Hepatocyte (in vitro differentiated cells): Measurements from ENCODE around the gene TCF23.
"Not testable (repeated sequence)": the region's sequence is repeated elsewhere in the genome, so short reads cannot be mapped to it uniquely, and the experiment has no call there.

Experiments
- CTCF ChIP-seq: fragments of 200-600 bp; sonication (generic); IDR thresholded peaks from 2 replicates; pipeline ENCODE4 v1.5.1; 2016; ENCODE audit warnings: antibody characterized with exemption, mild to moderate bottlenecking; ENCODE audit not compliant: poor library complexity
- EZH2 ChIP-seq: fragments of 200-600 bp; sonication (generic); IDR thresholded peaks from 2 replicates; pipeline ENCODE4 v1.6.1; 2016; ENCODE audit warnings: antibody characterized with exemption, mild to moderate bottlenecking, borderline replicate concordance
- EZH2phosphoT487 ChIP-seq: fragments of 200-600 bp; sonication (generic); IDR thresholded peaks from one replicate; pipeline ENCODE4 v1.6.1; 2018; ENCODE audit warnings: antibody characterized with exemption, mild to moderate bottlenecking, low read depth, moderate library complexity; ENCODE audit not compliant: unreplicated experiment, severe bottlenecking

- TF ChIP-seq CTCF, EZH2phosphoT487, EZH2: not testable (repeated sequence)
Observed at GRCh38 chr2:27195799-27196198, 47.0 kb downstream of the TCF23 start.
